ELF-1 (cell line): ENCODE data around the gene EHBP1.
A peak's percentile ranks its signal among the peaks of the same experiment; 100 is the strongest.

Experiments used
- DNase-seq: peaks from one replicate; pipeline ENCODE4 v3.0.0-alpha.2; 2016; ENCODE audit warnings: low read depth, low spot score

EHBP1 gene

GRCh38 chr2:62784341-62784740 lies 78.8 kb downstream of the EHBP1 start:
- no peak for DNase-seq

- DNase-seq, result no peak
Observed at GRCh38 chr2:62785216-62785615, 79.7 kb downstream of the EHBP1 start.

- DNase-seq, result no peak
Observed at GRCh38 chr2:62785810-62786597, 80.5 kb downstream of the EHBP1 start.

- no peak for DNase-seq
Observed at GRCh38 chr2:62787386-62787785, 81.9 kb downstream of the EHBP1 start.

GRCh38 chr2:62789518-62789917 lies 84.0 kb downstream of the EHBP1 start:
- DNase-seq, result no peak

- no peak for DNase-seq
Observed at GRCh38 chr2:62789918-62790317, 84.4 kb downstream of the EHBP1 start.

GRCh38 chr2:62792408-62792807 lies 86.9 kb downstream of the EHBP1 start:
- DNase-seq, result no peak

GRCh38 chr2:62793213-62793612 lies 87.7 kb downstream of the EHBP1 start:
- DNase-seq, result no peak

GRCh38 chr2:62794791-62795190 lies 89.3 kb downstream of the EHBP1 start:
- no peak for DNase-seq

- DNase-seq, result no peak
Observed at GRCh38 chr2:62795341-62795740, 89.8 kb downstream of the EHBP1 start.

- DNase-seq, result no peak
Observed at GRCh38 chr2:62797107-62797506, 91.6 kb downstream of the EHBP1 start.

GRCh38 chr2:62800618-62801017 lies 95.1 kb downstream of the EHBP1 start:
- DNase-seq, result no peak

- no peak for DNase-seq
Observed at GRCh38 chr2:62801110-62801509, 95.6 kb downstream of the EHBP1 start.

- DNase-seq, result no peak
Observed at GRCh38 chr2:62801814-62802523, 96.5 kb downstream of the EHBP1 start.

GRCh38 chr2:62803961-62804360 lies 98.4 kb downstream of the EHBP1 start:
- DNase-seq, result no peak

GRCh38 chr2:62806231-62806630 lies 100.7 kb downstream of the EHBP1 start:
- no peak for DNase-seq

- no peak for DNase-seq
Observed at GRCh38 chr2:62808554-62808953, 103.0 kb downstream of the EHBP1 start.

GRCh38 chr2:62811086-62811485 lies 105.6 kb downstream of the EHBP1 start:
- DNase-seq, result no peak

- no peak for DNase-seq
Observed at GRCh38 chr2:62811972-62812371, 106.5 kb downstream of the EHBP1 start.

GRCh38 chr2:62812921-62813825 lies 107.7 kb downstream of the EHBP1 start:
- no peak for DNase-seq

- DNase-seq, result no peak
Observed at GRCh38 chr2:62814123-62814522, 108.6 kb downstream of the EHBP1 start.

GRCh38 chr2:62817348-62817747 lies 111.8 kb downstream of the EHBP1 start:
- peak; percentile 31 for DNase-seq
